Heart left ventricle (tissue), 16 donors: ENCODE results near the gene SCAANT1. TPM values are rescaled to one million over a fixed set of nuclear protein-coding genes. Genes with fewer than 3 reads are reported as not detected.
A peak's percentile ranks its signal among the peaks of the same experiment; 100 is the strongest.

Experiments used
- ATAC-seq, 4 donors: fragments of 200-7000 bp; cut with Tn5 transposase; one replicate each; pipeline ENCODE4 v1.9.1; 2020 to 2022; ENCODE audit warnings: moderate library complexity in 4 of 4, mild to moderate bottlenecking in 3 of 4, moderate number of reproducible peaks in 1 of 4
- DNase-seq, 5 donors: peaks; one replicate each; pipeline ENCODE4 v3.0.0-alpha.2; 2020
- H3K27ac ChIP-seq, 12 donors: fragments of 200-600 bp; sonication (generic) in 4 of 12; one replicate each; pipeline versions ENCODE4 v1.5.0 to v1.8.0; 2016 to 2022; ENCODE audit warnings: mild to moderate bottlenecking in 2 of 12
- H3K27me3 ChIP-seq, 9 donors: fragments of 200-600 bp; sonication (generic) in 2 of 9; one replicate each; pipeline versions ENCODE4 v1.5.1 to v1.8.0; 2016 to 2022; ENCODE audit warnings: mild to moderate bottlenecking in 3 of 9
- H3K36me3 ChIP-seq, 9 donors: fragments of 200-600 bp; sonication (generic) in 2 of 9; one replicate each; pipeline versions ENCODE4 v1.5.0 to v1.8.0; 2018 to 2022; ENCODE audit warnings: mild to moderate bottlenecking in 2 of 9
- H3K4me1 ChIP-seq, 12 donors: fragments of 200-600 bp; sonication (generic) in 4 of 12; one replicate each; pipeline versions ENCODE4 v1.5.0 to v1.8.0; 2016 to 2022; ENCODE audit warnings: mild to moderate bottlenecking in 3 of 12
- H3K4me3 ChIP-seq, 12 donors: fragments of 200-600 bp; sonication (generic) in 4 of 12; one replicate each; pipeline versions ENCODE4 v1.5.0 to v1.8.0; 2017 to 2022; ENCODE audit warnings: mild to moderate bottlenecking in 9 of 12, moderate library complexity in 4 of 12
- H3K9me3 ChIP-seq, 12 donors: fragments of 200-600 bp; sonication (generic) in 4 of 12; one replicate each; pipeline versions ENCODE4 v1.5.0 to v1.8.0; 2016 to 2022; ENCODE audit warnings: mild to moderate bottlenecking in 1 of 12
- CTCF ChIP-seq, 12 donors: fragments of 200-600 bp; sonication (generic) in 4 of 12; IDR thresholded peaks; one replicate each; pipeline versions ENCODE4 v1.5.0 to v1.8.0; 2018 to 2022; ENCODE audit warnings: antibody characterized with exemption in 12 of 12, mild to moderate bottlenecking in 5 of 12
- POLR2A ChIP-seq, 2 donors: fragments of 450-650 bp; IDR thresholded peaks; one replicate each; pipeline ENCODE4 v1.6.1; 2017; ENCODE audit warnings: antibody characterized with exemption in 2 of 2, mild to moderate bottlenecking in 2 of 2, moderate library complexity in 2 of 2
- WGBS, 4 donors: extraction: QIAGEN DNeasy Blood & Tissue Kit in 2 of 4; methylation state at CpG; one replicate each; pipeline versions ENCODE4 v1.1.5 to v1.1.7; 2013 to 2018; 5-methylcytosine and 5-hydroxymethylcytosine counted together
- intact Hi-C, 10 donors: fragments of 100-400 bp; cut with DNase I; formaldehyde crosslinking; loops; one replicate each; pipeline versions ENCODE4 v1.11.1 to v1.14.2; 2022
- long read RNA-seq, 3 donors: library from polyadenylated mRNA; unstranded; transcript quantifications; one replicate each; pipeline ENCODE4 v2.0.0, GENCODE V29; 2020 to 2021
- polyA plus RNA-seq, 2 donors: library from polyadenylated mRNA; stranded (reverse); fragments of 200-250 nt; gene quantifications; one replicate each; pipeline ENCODE4 v1.2.3, GENCODE V29; 2013
- total RNA-seq, 9 donors: library from RNA; depleted of rRNA in 2 of 9; stranded (reverse); fragments of >200 nt in 2 of 9; fragmentation: NEBNext Ultra II Directional in 3 of 9; extraction: Animal tissue kit (Norgen Biotek cat#: 25700) in 3 of 9; gene quantifications; one replicate each; pipeline versions ENCODE4 v1.1.0 to v1.2.4, GENCODE V29; 2016 to 2023
- donor health status: ischemic (EF 13 %, LVEDD 7.1; RV severe dilation, severe dysfunction).
- donor health status: healthy with polysubstance abuse.
- donor health status: DM: no; HTN: yes; CAD: no.
- donor health status: DM: no; HTN: no; CAD: no.
- donor health status: ischemic (EF 25% LVEDD 6.9; RV normal size, moderate dysfunction).
- donor health status: ischemic (EF 25% LVEDD 5.7; RV mildly dilated, moderate dysfunction).
- donor health status: healthy.
- donor health status: DM: yes; HTN: yes; CAD: no.
- donor health status: ischemic (EF 35%, LVEDD 5.7; RV mildly dilated, moderate dysfunction).
- donor health status: nonischemic (EF 11% LVEDD 7.7; RV severe dilation, severe dysfunction).
- donor health status: DM: yes; HTN: yes; CAD: no.
- donor health status: PGD.
- donor health status: ischemic (EF 29% LVEDD 5.4; RV normal size, mild dysfunction).
- donor health status: nonischemic (EF 23%, LVEDD 6.1; RV moderate dilation, normal function).

Gene SCAANT1
- not detected for total RNA-seq
- polyA plus RNA-seq: not detected
- long read RNA-seq, donor 1: 0 reads
- long read RNA-seq, donor 2: 0 reads
- long read RNA-seq, donor 3: 0 reads

- 0 to 1% (median 0%) methylated on average over 23 to 115 of the region's 115 CpGs for WGBS, 4 donors
- H3K36me3 ChIP-seq: peaks cover 0 to 26% (median 16%) of the 10 kb centered on the region in 9 donors
- H3K9me3 ChIP-seq: no peaks in the 10 kb centered on the region
- peaks cover 2 to 53% (median 27%) of the 10 kb centered on the region in 12 donors for H3K4me1 ChIP-seq
- peak within 1 kb of the TSS; percentile 96 to 100 (median 99) for H3K27ac ChIP-seq
- no peaks in the 10 kb centered on the region for H3K27me3 ChIP-seq
- peak; percentile 93 to 96 (median 94) for DNase-seq
- peak; percentile 93 to 96 (median 94) for ATAC-seq
- TF ChIP-seq POLR2A (IDR thresholded peaks at IDR 0.05) (peak in 1 of 2 donors; percentile 68), CTCF (IDR thresholded peaks at IDR 0.05) (peak in 6 of 12 donors; percentile 6 to 27 (median 16))
- H3K4me3 ChIP-seq: peak within 1 kb of the TSS; percentile 71 to 98 (median 83)
- intact Hi-C loops: loop anchor here in 8 of 10 donors (2.0 to 10.0 kb wide), 9 partner anchors 45 to 85 kb away; partner anchors contain the start of genes ATXN7 (in 5 of the 8) and THOC7 (in 5 of the 8)
Observed at GRCh38 chr3:63911873-63912767, at the start of gene SCAANT1. SCAANT1 (minus strand) TSS chr3:63912383.

GRCh38 chr3:63961891-63962290, 49.7 kb upstream of the SCAANT1 start:
- intact Hi-C loops: loop anchor here in 3 of 10 donors (2.0 to 10.0 kb wide), 3 partner anchors 33 to 47 kb away; partner anchors contain the start of gene SCAANT1 (in 1 of the 3)
- H3K36me3 ChIP-seq: no peaks in the 10 kb centered on the region
- DNase-seq (no peak), ATAC-seq (peak in 3 of 4 donors; percentile 44 to 54 (median 51))
- peaks cover 3 to 57% (median 23%) of the 10 kb centered on the region in 12 donors for H3K4me1 ChIP-seq
- no peak overlapping the region for H3K4me3 ChIP-seq
- no peaks in the 10 kb centered on the region for H3K9me3 ChIP-seq
- TF ChIP-seq CTCF (IDR thresholded peaks at IDR 0.05) (peak; percentile 44 to 70 (median 53)), POLR2A (IDR thresholded peaks at IDR 0.05) (no peak)
- 18 to 33% (median 31%) methylated on average over 2 of the region's 2 CpGs for WGBS, 4 donors
- no peaks in the 10 kb centered on the region for H3K27me3 ChIP-seq
- no peak overlapping the region for H3K27ac ChIP-seq

GRCh38 chr3:63960048-63960711, 48.0 kb upstream of the SCAANT1 start:
- peak overlapping the region in 6 of 12 donors; percentile 17 to 75 (median 38) for H3K27ac ChIP-seq
- no peaks in the 10 kb centered on the region for H3K9me3 ChIP-seq
- H3K36me3 ChIP-seq: peaks cover 0 to 5% (median 0%) of the 10 kb centered on the region in 9 donors
- DNase-seq (peak in 3 of 5 donors; percentile 23 to 46 (median 33)), ATAC-seq (peak in 3 of 4 donors; percentile 57 to 70 (median 65))
- H3K27me3 ChIP-seq: no peaks in the 10 kb centered on the region
- TF ChIP-seq CTCF (IDR thresholded peaks at IDR 0.05) (no peak), POLR2A (IDR thresholded peaks at IDR 0.05) (no peak)
- intact Hi-C loops: loop anchor here in 2 of 10 donors (5.0 to 10.0 kb wide), 2 partner anchors 37 to 45 kb away; partner anchors contain the start of gene SCAANT1 (in 1 of the 2)
- 33 to 49% (median 42%) methylated on average over 6 of the region's 6 CpGs for WGBS, 4 donors
- peak overlapping the region in 8 of 12 donors; percentile 3 to 47 (median 30) for H3K4me3 ChIP-seq
- H3K4me1 ChIP-seq: peaks cover under 1 to 43% (median 22%) of the 10 kb centered on the region in 12 donors
